Measurements from ENCODE around the gene KRTAP21-3.

GRCh38 chr21:30707409-30707808 is 11.2 kb downstream of the KRTAP21-3 start:
- TF ChIP-seq POLR2AphosphoS5 (IDR thresholded peaks at IDR 0.05; ENCODE audit: borderline replicate concordance, low read depth, low read length) (no peak), EZH2 (IDR thresholded peaks at IDR 0.05) (no peak)
